ENCODE measurements around the gene CDKN2C.

CDKN2C gene

DNA sequence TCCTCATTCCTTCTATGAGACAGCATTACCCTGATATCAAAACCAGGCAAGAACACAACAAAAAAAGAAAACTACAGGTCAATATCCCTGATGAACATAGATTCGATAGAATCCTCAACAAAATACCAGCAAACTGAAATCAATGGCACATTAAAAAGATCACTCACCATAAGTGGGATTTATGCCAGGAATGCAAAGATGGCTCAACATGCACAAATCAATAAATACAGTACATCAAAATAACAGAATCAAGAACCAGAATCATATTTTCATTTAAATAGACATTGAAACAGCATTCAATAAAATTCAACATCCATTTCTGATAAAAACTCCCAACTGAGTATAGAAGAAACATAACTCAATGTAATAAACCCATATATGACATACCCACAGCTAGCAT, 46.5 kb upstream of the CDKN2C start:
- peaks cover 26% of the 10 kb centered on the region for H3K9me3 ChIP-seq (ENCODE audit: low read length)
- no peak overlapping the region for H3K4me2 ChIP-seq (ENCODE audit: low read length)
- no peak overlapping the region for H3K27ac ChIP-seq (ENCODE audit: low read depth, low read length, poor library complexity, severe bottlenecking)
- H3K9me2 ChIP-seq (ENCODE audit: low read depth, low read length), result no peaks in the 10 kb centered on the region
- peaks cover 98% of the 10 kb centered on the region for H3K79me2 ChIP-seq (ENCODE audit: insufficient read depth, low read length)
- no peaks in the 10 kb centered on the region; the same call in 1 of the 2 replicates for H4K20me1 ChIP-seq (ENCODE audit: insufficient read depth, low read length)
- no peaks in the 10 kb centered on the region for H3K27me3 ChIP-seq (ENCODE audit: insufficient read depth, low read length)
- no peak for TF ChIP-seq EZH2 (IDR thresholded peaks at IDR 0.05; ENCODE audit: borderline replicate concordance, low read length)
- TF ChIP-seq, protein P1, sequence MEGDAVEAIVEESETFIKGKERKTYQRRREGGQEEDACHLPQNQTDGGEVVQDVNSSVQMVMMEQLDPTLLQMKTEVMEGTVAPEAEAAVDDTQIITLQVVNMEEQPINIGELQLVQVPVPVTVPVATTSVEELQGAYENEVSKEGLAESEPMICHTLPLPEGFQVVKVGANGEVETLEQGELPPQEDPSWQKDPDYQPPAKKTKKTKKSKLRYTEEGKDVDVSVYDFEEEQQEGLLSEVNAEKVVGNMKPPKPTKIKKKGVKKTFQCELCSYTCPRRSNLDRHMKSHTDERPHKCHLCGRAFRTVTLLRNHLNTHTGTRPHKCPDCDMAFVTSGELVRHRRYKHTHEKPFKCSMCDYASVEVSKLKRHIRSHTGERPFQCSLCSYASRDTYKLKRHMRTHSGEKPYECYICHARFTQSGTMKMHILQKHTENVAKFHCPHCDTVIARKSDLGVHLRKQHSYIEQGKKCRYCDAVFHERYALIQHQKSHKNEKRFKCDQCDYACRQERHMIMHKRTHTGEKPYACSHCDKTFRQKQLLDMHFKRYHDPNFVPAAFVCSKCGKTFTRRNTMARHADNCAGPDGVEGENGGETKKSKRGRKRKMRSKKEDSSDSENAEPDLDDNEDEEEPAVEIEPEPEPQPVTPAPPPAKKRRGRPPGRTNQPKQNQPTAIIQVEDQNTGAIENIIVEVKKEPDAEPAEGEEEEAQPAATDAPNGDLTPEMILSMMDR (IDR thresholded peaks at IDR 0.05; ENCODE audit: low read length), result no peak
- H3K4me1 ChIP-seq (ENCODE audit: insufficient read depth, low read length, severe bottlenecking), result no peaks in the 10 kb centered on the region
- no peak overlapping the region for H2AFZ ChIP-seq (ENCODE audit: low read length)
- peaks cover 38% of the 10 kb centered on the region for H3K36me3 ChIP-seq (ENCODE audit: insufficient read depth, low read length)
- no peak overlapping the region for H3K4me3 ChIP-seq (ENCODE audit: low read depth, low read length, poor library complexity, severe bottlenecking)
- H3F3A ChIP-seq (ENCODE audit: insufficient read depth, low read length), result no peaks in the 10 kb centered on the region
- no peak overlapping the region for H3K9ac ChIP-seq (ENCODE audit: low read length)

DNA sequence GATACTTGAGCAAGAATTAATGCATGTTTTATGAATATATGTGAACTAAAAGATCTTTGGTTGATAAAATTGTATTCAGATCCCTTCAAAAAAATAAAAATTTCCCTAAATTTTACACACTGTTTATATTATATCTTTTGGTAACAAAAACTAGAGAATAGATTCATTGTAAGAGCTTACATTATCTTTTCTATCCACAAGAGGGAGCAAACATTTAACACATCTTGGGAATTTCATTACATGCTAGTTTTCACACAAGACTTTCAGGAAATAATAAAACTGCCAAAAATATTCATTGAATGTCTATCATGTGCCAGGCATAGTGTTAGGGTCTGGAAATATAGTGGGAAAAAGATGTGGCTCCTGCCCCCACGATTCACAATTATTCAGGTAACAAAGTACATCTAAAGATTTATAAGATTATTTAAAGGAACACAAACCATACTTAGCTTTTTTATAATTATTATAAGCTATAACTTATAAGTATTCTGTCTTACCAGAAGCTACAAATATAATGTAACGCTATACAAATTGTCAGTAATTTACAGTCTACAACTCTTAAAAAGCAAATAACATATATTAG, 40.6 kb upstream of the CDKN2C start:
- H3K9me2 ChIP-seq (ENCODE audit: low read depth, low read length), result no peaks in the 10 kb centered on the region
- no peak overlapping the region for H3K9ac ChIP-seq (ENCODE audit: low read length)
- H3K4me1 ChIP-seq (ENCODE audit: insufficient read depth, low read length, severe bottlenecking), result peaks cover 4% of the 10 kb centered on the region
- H4K20me1 ChIP-seq (ENCODE audit: insufficient read depth, low read length), result 0 out of 2 replicates have a peak, but pooled peaks cover 4% of the 10 kb centered on the region
- H3K4me2 ChIP-seq (ENCODE audit: low read length), result no peak overlapping the region
- no peak overlapping the region for H3K27ac ChIP-seq (ENCODE audit: low read depth, low read length, poor library complexity, severe bottlenecking)
- TF ChIP-seq, protein P1 (IDR thresholded peaks at IDR 0.05; ENCODE audit: low read length), result peak; percentile 71
- TF ChIP-seq EZH2 (IDR thresholded peaks at IDR 0.05; ENCODE audit: borderline replicate concordance, low read length), result no peak
- H3K79me2 ChIP-seq (ENCODE audit: insufficient read depth, low read length), result peaks cover 77% of the 10 kb centered on the region
- H3K9me3 ChIP-seq (ENCODE audit: low read length), result peaks cover 11% of the 10 kb centered on the region
- peaks cover 6% of the 10 kb centered on the region; the same call in 1 of the 2 replicates for H3F3A ChIP-seq (ENCODE audit: insufficient read depth, low read length)
- no peaks in the 10 kb centered on the region for H3K27me3 ChIP-seq (ENCODE audit: insufficient read depth, low read length)
- H3K4me3 ChIP-seq (ENCODE audit: low read depth, low read length, poor library complexity, severe bottlenecking), result no peak overlapping the region
- H2AFZ ChIP-seq (ENCODE audit: low read length), result no peak overlapping the region
- peaks cover 34% of the 10 kb centered on the region for H3K36me3 ChIP-seq (ENCODE audit: insufficient read depth, low read length)

DNA sequence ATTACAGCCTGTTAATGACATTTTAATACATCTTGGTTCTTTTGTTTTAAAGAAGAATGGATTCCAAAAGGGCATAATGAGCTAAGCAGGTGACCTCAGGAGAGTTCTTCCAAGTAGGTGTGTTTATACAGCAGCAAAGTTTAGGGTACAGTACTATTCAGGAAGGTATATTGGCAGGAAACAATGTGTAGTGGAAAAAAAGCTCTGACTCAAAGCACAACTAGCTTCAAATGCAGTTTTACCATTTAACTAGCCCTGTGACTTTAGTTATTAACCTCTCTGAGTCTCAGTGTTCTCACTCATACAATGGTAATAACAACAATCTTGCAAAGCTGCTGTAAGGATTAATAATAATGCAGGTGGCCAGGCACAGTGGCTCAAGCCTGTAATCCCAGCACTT, 39.9 kb upstream of the CDKN2C start:
- H3K4me2 ChIP-seq (ENCODE audit: low read length), result no peak overlapping the region
- H4K20me1 ChIP-seq (ENCODE audit: insufficient read depth, low read length), result 0 out of 2 replicates have a peak, but pooled peaks cover 4% of the 10 kb centered on the region
- no peak overlapping the region for H2AFZ ChIP-seq (ENCODE audit: low read length)
- peaks cover 10% of the 10 kb centered on the region for H3K9me3 ChIP-seq (ENCODE audit: low read length)
- peaks cover 77% of the 10 kb centered on the region for H3K79me2 ChIP-seq (ENCODE audit: insufficient read depth, low read length)
- TF ChIP-seq, protein P1 (IDR thresholded peaks at IDR 0.05; ENCODE audit: low read length), result no peak
- TF ChIP-seq EZH2 (IDR thresholded peaks at IDR 0.05; ENCODE audit: borderline replicate concordance, low read length), result no peak
- no peak overlapping the region for H3K9ac ChIP-seq (ENCODE audit: low read length)
- no peaks in the 10 kb centered on the region for H3K27me3 ChIP-seq (ENCODE audit: insufficient read depth, low read length)
- H3K9me2 ChIP-seq (ENCODE audit: low read depth, low read length), result no peaks in the 10 kb centered on the region
- no peak overlapping the region for H3K27ac ChIP-seq (ENCODE audit: low read depth, low read length, poor library complexity, severe bottlenecking)
- H3K4me3 ChIP-seq (ENCODE audit: low read depth, low read length, poor library complexity, severe bottlenecking), result no peak overlapping the region
- peaks cover 6% of the 10 kb centered on the region; the same call in 1 of the 2 replicates for H3F3A ChIP-seq (ENCODE audit: insufficient read depth, low read length)
- peaks cover 28% of the 10 kb centered on the region for H3K36me3 ChIP-seq (ENCODE audit: insufficient read depth, low read length)
- peaks cover 4% of the 10 kb centered on the region for H3K4me1 ChIP-seq (ENCODE audit: insufficient read depth, low read length, severe bottlenecking)

All from OCI-LY1 (cell line).